Measurements from ENCODE around the gene SLC26A1.

DNA sequence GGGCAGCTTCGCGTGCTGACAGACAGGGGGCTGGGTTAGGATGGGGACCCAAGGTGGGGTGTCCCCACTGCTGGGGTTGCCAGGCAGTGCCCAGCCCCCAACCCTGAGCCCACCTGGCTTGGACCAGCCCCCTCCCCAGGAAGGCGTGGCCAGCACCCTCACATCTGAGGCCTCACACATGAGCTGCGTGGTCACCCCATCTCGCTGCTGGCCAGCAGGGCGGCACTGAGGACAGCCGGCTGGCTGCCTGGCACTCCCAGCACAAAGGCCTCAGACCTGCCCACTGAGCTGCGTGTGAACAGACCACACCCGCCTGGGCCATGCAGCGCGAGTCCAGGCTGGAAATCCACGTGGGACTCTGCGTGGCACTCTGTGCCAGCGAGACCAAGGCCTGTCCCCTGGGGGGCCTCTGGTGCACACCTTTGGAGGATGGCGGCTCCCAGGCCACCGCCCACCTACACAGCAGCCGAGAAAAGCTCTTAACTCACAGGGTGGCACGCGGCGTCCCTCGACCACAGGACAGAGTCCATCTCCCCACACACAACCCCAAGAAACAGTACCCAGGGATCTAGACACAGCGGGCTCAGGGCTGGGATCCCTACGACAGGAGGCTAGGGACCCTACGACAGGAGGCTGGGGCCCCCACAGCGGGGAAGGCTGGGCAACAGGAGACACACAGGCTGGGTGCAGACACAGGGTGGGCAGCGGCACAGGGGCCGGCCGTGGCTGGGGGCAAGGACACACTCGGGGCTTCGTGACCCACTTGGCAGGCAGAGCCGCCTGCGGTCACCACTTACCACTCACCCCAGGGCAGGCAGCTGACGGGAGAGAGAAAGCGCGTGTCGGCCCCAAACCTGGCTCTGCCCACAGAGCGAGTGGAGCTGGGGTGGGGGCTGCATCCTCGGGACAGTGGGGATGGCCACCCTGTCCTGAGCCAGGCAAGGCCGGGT is 29.7 kb downstream of the SLC26A1 start:
- TF ChIP-seq, protein P1, sequence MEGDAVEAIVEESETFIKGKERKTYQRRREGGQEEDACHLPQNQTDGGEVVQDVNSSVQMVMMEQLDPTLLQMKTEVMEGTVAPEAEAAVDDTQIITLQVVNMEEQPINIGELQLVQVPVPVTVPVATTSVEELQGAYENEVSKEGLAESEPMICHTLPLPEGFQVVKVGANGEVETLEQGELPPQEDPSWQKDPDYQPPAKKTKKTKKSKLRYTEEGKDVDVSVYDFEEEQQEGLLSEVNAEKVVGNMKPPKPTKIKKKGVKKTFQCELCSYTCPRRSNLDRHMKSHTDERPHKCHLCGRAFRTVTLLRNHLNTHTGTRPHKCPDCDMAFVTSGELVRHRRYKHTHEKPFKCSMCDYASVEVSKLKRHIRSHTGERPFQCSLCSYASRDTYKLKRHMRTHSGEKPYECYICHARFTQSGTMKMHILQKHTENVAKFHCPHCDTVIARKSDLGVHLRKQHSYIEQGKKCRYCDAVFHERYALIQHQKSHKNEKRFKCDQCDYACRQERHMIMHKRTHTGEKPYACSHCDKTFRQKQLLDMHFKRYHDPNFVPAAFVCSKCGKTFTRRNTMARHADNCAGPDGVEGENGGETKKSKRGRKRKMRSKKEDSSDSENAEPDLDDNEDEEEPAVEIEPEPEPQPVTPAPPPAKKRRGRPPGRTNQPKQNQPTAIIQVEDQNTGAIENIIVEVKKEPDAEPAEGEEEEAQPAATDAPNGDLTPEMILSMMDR (IDR thresholded peaks at IDR 0.05 in 4 of 5, conservative IDR thresholded peaks at IDR 0.05 in 1 of 5) = no peak
- TF ChIP-seq POLR2A (IDR thresholded peaks at IDR 0.05) = no peak

Measured in gastrocnemius medialis (tissue), 4 donors.